Parathyroid adenoma (tissue), 2 donors: ENCODE measurements around the gene RBMX2.

Experiments
- H2AFZ ChIP-seq: fragments of 300-600 bp; sonication (generic); one replicate; pipeline ENCODE4 v1.7.0; 2017; ENCODE audit warnings: antibody characterized with exemption, mild to moderate bottlenecking
- H3K27ac ChIP-seq: fragments of 300-600 bp; sonication (generic); one replicate; pipeline ENCODE4 v1.7.0; 2017
- H3K27me3 ChIP-seq: fragments of 300-600 bp; sonication (generic); one replicate; pipeline ENCODE4 v1.7.0; 2017; ENCODE audit warnings: low read length; ENCODE audit not compliant: control insufficient read depth, insufficient read depth
- H3K36me3 ChIP-seq: fragments of 300-600 bp; sonication (generic); one replicate; pipeline ENCODE4 v1.7.0; 2017; ENCODE audit warnings: low read length; ENCODE audit not compliant: control insufficient read depth, insufficient read depth
- H3K4me1 ChIP-seq: fragments of 300-600 bp; sonication (generic); one replicate; pipeline ENCODE4 v1.7.0; 2017; ENCODE audit warnings: control low read depth
- H3K4me2 ChIP-seq: fragments of 300-600 bp; sonication (generic); one replicate; pipeline ENCODE4 v1.7.0; 2017; ENCODE audit warnings: low read length
- H3K4me3 ChIP-seq: fragments of 300-600 bp; sonication (generic); one replicate; pipeline ENCODE4 v1.7.0; 2017; ENCODE audit warnings: low read depth, low read length
- H3K79me2 ChIP-seq: fragments of 300-600 bp; sonication (generic); one replicate; pipeline ENCODE4 v1.7.0; 2017; ENCODE audit warnings: control low read depth
- H3K9ac ChIP-seq: fragments of 300-600 bp; sonication (generic); one replicate; pipeline ENCODE4 v1.7.0; 2017; ENCODE audit warnings: mild to moderate bottlenecking
- H3K9me3 ChIP-seq: fragments of 300-600 bp; sonication (generic); one replicate; pipeline ENCODE4 v1.7.0; 2017; ENCODE audit warnings: low read length; ENCODE audit not compliant: control insufficient read depth
- TF ChIP-seq, protein P1 (sequence below): fragments of 300-600 bp; sonication (generic); IDR thresholded peaks from one replicate; pipeline ENCODE4 v1.7.0; 2017; ENCODE audit warnings: antibody characterized with exemption, mild to moderate bottlenecking
- donor health status: primary hyperparathyroidism.

The RBMX2 gene

GRCh38 chrX:130414800-130415199 is 13.0 kb downstream of the RBMX2 start:
- TF ChIP-seq, protein P1, sequence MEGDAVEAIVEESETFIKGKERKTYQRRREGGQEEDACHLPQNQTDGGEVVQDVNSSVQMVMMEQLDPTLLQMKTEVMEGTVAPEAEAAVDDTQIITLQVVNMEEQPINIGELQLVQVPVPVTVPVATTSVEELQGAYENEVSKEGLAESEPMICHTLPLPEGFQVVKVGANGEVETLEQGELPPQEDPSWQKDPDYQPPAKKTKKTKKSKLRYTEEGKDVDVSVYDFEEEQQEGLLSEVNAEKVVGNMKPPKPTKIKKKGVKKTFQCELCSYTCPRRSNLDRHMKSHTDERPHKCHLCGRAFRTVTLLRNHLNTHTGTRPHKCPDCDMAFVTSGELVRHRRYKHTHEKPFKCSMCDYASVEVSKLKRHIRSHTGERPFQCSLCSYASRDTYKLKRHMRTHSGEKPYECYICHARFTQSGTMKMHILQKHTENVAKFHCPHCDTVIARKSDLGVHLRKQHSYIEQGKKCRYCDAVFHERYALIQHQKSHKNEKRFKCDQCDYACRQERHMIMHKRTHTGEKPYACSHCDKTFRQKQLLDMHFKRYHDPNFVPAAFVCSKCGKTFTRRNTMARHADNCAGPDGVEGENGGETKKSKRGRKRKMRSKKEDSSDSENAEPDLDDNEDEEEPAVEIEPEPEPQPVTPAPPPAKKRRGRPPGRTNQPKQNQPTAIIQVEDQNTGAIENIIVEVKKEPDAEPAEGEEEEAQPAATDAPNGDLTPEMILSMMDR, result no peak

GRCh38 chrX:130415201-130415600 is 13.4 kb downstream of the RBMX2 start:
- no peaks in the 10 kb centered on the region for H3K27me3 ChIP-seq
- H3K79me2 ChIP-seq, result no peaks in the 10 kb centered on the region
- no peak overlapping the region for H3K4me3 ChIP-seq
- H3K36me3 ChIP-seq, result no peaks in the 10 kb centered on the region
- TF ChIP-seq, protein P1, result no peak
- no peak overlapping the region for H2AFZ ChIP-seq
- no peak overlapping the region for H3K4me2 ChIP-seq
- no peaks in the 10 kb centered on the region for H3K4me1 ChIP-seq
- no peak overlapping the region for H3K9ac ChIP-seq
- H3K9me3 ChIP-seq, result no peaks in the 10 kb centered on the region
- no peak overlapping the region for H3K27ac ChIP-seq

More at GRCh38 chrX:130414800-130415199, 13.0 kb downstream of the RBMX2 start:
- no peaks in the 10 kb centered on the region for H3K36me3 ChIP-seq
- no peak overlapping the region for H3K27ac ChIP-seq
- no peak overlapping the region for H3K4me2 ChIP-seq
- H3K9me3 ChIP-seq, result no peaks in the 10 kb centered on the region
- H3K27me3 ChIP-seq, result no peaks in the 10 kb centered on the region
- no peaks in the 10 kb centered on the region for H3K79me2 ChIP-seq
- no peaks in the 10 kb centered on the region for H3K4me1 ChIP-seq
- no peak overlapping the region for H3K4me3 ChIP-seq
- no peak overlapping the region for H2AFZ ChIP-seq
- H3K9ac ChIP-seq, result no peak overlapping the region

DNA sequence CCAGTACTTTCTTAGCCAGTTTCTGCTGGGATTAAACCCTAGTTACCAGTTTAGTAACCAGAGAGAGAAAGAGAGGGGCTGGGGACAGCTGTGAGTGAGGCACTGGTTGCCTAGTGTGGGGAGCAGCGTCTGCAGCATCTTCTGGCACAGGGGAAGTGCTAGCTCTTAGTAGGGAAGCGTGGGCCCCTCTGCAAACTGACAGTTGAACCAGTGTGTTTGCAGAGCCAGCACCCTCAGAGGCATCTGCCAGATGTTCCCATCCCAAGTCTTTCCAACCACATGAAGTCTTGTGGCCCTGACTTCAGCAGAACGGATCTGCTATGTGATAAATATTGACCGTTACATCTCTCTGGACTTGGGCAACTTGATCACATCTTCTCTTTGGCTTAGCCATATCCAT is 15.0 kb downstream of the RBMX2 start:
- Histone ChIP-seq H3K36me3 (no peaks in the 10 kb centered on the region), H3K27ac (no peak overlapping the region), H3K9ac (no peak overlapping the region), H3K79me2 (no peaks in the 10 kb centered on the region), H3K4me3 (no peak overlapping the region), H3K9me3 (no peaks in the 10 kb centered on the region), H3K27me3 (no peaks in the 10 kb centered on the region), H3K4me1 (no peaks in the 10 kb centered on the region), H2AFZ (no peak overlapping the region), H3K4me2 (no peak overlapping the region)
- TF ChIP-seq, protein P1, result no peak

- H3K27ac ChIP-seq, result no peak overlapping the region
- H3K4me3 ChIP-seq, result no peak overlapping the region
- H3K9me3 ChIP-seq, result no peaks in the 10 kb centered on the region
- H3K27me3 ChIP-seq, result no peaks in the 10 kb centered on the region
- TF ChIP-seq, protein P1, result no peak
- no peak overlapping the region for H2AFZ ChIP-seq
- no peak overlapping the region for H3K4me2 ChIP-seq
- H3K4me1 ChIP-seq, result no peaks in the 10 kb centered on the region
- no peaks in the 10 kb centered on the region for H3K36me3 ChIP-seq
- H3K79me2 ChIP-seq, result no peaks in the 10 kb centered on the region
- no peak overlapping the region for H3K9ac ChIP-seq
These were observed 16.3 kb downstream of the RBMX2 start for GRCh38 chrX:130418066-130418465.

DNA sequence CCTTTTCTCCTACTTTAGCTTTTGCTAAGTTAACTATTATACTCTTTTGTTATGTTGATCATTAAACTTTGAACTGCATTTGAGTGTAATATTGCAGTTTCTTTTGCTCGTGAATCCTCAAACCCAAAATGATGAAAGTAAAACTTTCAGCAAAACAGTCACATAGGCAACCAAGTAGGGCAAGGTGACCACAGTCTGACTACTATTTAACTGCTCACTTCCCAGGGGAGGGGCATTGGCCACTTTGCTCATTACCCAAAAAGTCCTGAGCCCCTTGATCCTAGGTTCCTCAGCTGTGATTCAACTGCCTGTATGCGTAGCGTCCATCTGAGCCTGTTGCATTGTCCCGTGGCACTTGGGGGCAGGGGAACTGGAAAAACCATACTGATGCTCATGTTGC is 17.0 kb downstream of the RBMX2 start:
- H3K4me1 ChIP-seq, result no peaks in the 10 kb centered on the region
- no peak overlapping the region for H3K27ac ChIP-seq
- no peak overlapping the region for H3K4me3 ChIP-seq
- no peak overlapping the region for H3K9ac ChIP-seq
- TF ChIP-seq, protein P1, result no peak
- no peaks in the 10 kb centered on the region for H3K36me3 ChIP-seq
- H3K4me2 ChIP-seq, result no peak overlapping the region
- no peaks in the 10 kb centered on the region for H3K27me3 ChIP-seq
- no peaks in the 10 kb centered on the region for H3K79me2 ChIP-seq
- H3K9me3 ChIP-seq, result no peaks in the 10 kb centered on the region
- no peak overlapping the region for H2AFZ ChIP-seq
